Thyroid gland (tissue), 4 donors: ENCODE measurements around the gene RUNX2. TPM values are rescaled to one million over a fixed set of nuclear protein-coding genes. Genes with fewer than 3 reads are reported as not detected.

Experiments
- DNase-seq, 2 donors: peaks; one replicate each; pipeline ENCODE4 v3.0.0-alpha.2; 2019
- H3K27ac ChIP-seq, 3 donors: fragments of 200-600 bp; sonication (generic); 1 replicate in 2 of 3; 2 replicates in 1 of 3; pipeline ENCODE4 v1.5.1; 2016 to 2019; ENCODE audit warnings: mild to moderate bottlenecking in 1 of 3, moderate library complexity in 1 of 3
- H3K27me3 ChIP-seq: fragments of 200-600 bp; sonication (generic); one replicate; pipeline ENCODE4 v1.5.1; 2019
- H3K36me3 ChIP-seq, 2 donors: fragments of 200-600 bp; sonication (generic); one replicate each; pipeline ENCODE4 v1.5.1; 2016 to 2019
- H3K4me1 ChIP-seq, 2 donors: fragments of 200-600 bp; sonication (generic); one replicate each; pipeline ENCODE4 v1.5.1; 2017 to 2019
- H3K4me3 ChIP-seq, 3 donors: fragments of 200-600 bp; sonication (generic); replicated peaks in 1 of 3; 1 replicate in 2 of 3; 2 replicates in 1 of 3; pipeline ENCODE4 v1.5.1; 2016; ENCODE audit warnings: mild to moderate bottlenecking in 1 of 3
- H3K9me3 ChIP-seq: fragments of 200-600 bp; sonication (generic); one replicate; pipeline ENCODE4 v1.5.1; 2017
- CTCF ChIP-seq, 6 experiments: fragments of 200-600 bp in 3 of 6; fragments of 450-650 bp in 3 of 6; sonication (generic) in 3 of 6; IDR thresholded peaks; one replicate each; pipeline ENCODE4 v1.5.1; 2016 to 2019; ENCODE audit warnings: antibody characterized with exemption in 6 of 6, mild to moderate bottlenecking in 2 of 6, inconsistent platforms in 1 of 6, moderate library complexity in 1 of 6
- POLR2A ChIP-seq, 2 donors: fragments of 450-650 bp; IDR thresholded peaks; one replicate each; pipeline ENCODE4 v1.6.1; 2017; ENCODE audit warnings: antibody characterized with exemption in 2 of 2, mild to moderate bottlenecking in 2 of 2, moderate library complexity in 1 of 2
- WGBS, 2 donors: methylation state at CpG; one replicate each; pipeline ENCODE4 v1.1.5; 2017; 5-methylcytosine and 5-hydroxymethylcytosine counted together
- intact Hi-C: fragments of 100-400 bp; cut with DNase I; formaldehyde crosslinking; loops from one replicate; pipeline ENCODE4 v1.15.1; 2023
- total RNA-seq, 4 donors: library from RNA; depleted of rRNA; stranded (reverse); fragments of >200 nt; gene quantifications; one replicate each; pipeline ENCODE4 v1.2.3, GENCODE V29; 2016

Gene RUNX2
- total RNA-seq, 4 donors from 2014 or later = 1.6 to 4.2 (median 2.7) TPM

DNA sequence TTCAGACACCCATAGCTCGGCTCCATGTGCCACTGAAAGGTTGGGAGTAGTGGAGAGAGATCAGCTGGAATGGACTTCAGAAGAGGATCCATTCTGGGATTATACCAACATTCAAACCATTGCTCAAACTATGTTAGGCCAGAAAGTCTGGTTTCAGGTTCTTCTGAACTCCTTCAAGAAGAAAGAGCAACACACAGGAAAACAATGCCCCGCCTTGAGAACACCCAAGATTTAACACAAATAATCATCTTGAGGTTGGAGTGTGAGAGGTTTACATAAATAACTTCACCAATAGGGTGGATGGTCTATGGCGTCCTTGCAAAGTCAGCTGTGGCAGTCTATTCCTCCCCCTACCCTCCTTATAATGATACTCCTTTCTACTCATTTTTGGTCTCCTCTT lies 261.2 kb downstream of the RUNX2 start:
- 93 to 97% methylated on average over 3 of the region's 3 CpGs for WGBS, 2 donors
- no peaks in the 10 kb centered on the region for H3K27me3 ChIP-seq
- intact Hi-C loops = no loop called here
- no peaks in the 10 kb centered on the region for H3K4me1 ChIP-seq
- TF ChIP-seq POLR2A (IDR thresholded peaks at IDR 0.05) = no peak
- TF ChIP-seq CTCF (IDR thresholded peaks at IDR 0.05) = no peak
- H3K9me3 ChIP-seq = no peaks in the 10 kb centered on the region
- no peaks in the 10 kb centered on the region for H3K36me3 ChIP-seq
- no peak overlapping the region for H3K4me3 ChIP-seq
- DNase-seq = no peak
- H3K27ac ChIP-seq = no peak overlapping the region

DNA sequence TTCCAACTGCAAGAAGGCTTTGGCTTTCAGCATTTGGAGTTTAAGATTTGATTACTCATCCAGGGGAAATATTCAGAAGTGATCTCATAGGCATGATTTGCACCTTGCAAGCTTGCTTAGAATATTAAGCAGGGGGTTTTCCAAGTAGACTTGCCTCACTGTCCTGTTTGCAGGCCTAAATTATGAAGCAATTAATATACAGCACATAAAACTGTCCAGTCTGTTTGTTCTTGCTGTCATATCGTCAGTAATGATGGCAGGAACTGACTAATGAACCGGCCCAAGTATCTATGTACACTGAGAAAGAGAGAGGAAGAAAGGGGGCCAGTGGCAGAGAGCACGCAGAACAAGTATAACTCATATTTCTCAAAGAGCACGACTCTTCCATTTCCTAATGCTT lies 262.1 kb downstream of the RUNX2 start:
- Histone ChIP-seq H3K27ac (no peak overlapping the region), H3K4me1 (no peaks in the 10 kb centered on the region), H3K4me3 (no peak overlapping the region), H3K27me3 (no peaks in the 10 kb centered on the region), H3K9me3 (no peaks in the 10 kb centered on the region), H3K36me3 (no peaks in the 10 kb centered on the region)
- intact Hi-C loops = no loop called here
- TF ChIP-seq CTCF (IDR thresholded peaks at IDR 0.05) = no peak
- no peak for TF ChIP-seq POLR2A (IDR thresholded peaks at IDR 0.05)
- WGBS, 2 donors = 57 to 73% methylated on average over 4 of the region's 4 CpGs
- no peak for DNase-seq

- TF ChIP-seq POLR2A (IDR thresholded peaks at IDR 0.05) (no peak), CTCF (IDR thresholded peaks at IDR 0.05) (no peak)
- no peaks in the 10 kb centered on the region for H3K27me3 ChIP-seq
- intact Hi-C loops = no loop called here
- H3K9me3 ChIP-seq = no peaks in the 10 kb centered on the region
- H3K36me3 ChIP-seq = no peaks in the 10 kb centered on the region
- H3K4me1 ChIP-seq = no peaks in the 10 kb centered on the region
- DNase-seq = no peak
- no peak overlapping the region for H3K27ac ChIP-seq
- no peak overlapping the region for H3K4me3 ChIP-seq
- 76 to 77% methylated on average over 7 of the region's 7 CpGs for WGBS, 2 donors
These were observed 262.6 kb downstream of the RUNX2 start for GRCh38 chr6:45590696-45591184.

- intact Hi-C loops = no loop called here
- 85 to 89% methylated on average over 1 of the region's 1 CpG for WGBS, 2 donors
These were observed 263.2 kb downstream of the RUNX2 start for GRCh38 chr6:45591306-45591705.

GRCh38 chr6:45591890-45592289 lies 263.8 kb downstream of the RUNX2 start:
- H3K27ac ChIP-seq = no peak overlapping the region

More at GRCh38 chr6:45591306-45591705, 263.2 kb downstream of the RUNX2 start:
- H3K9me3 ChIP-seq = no peaks in the 10 kb centered on the region
- H3K4me3 ChIP-seq = no peak overlapping the region
- no peak for DNase-seq
- H3K27ac ChIP-seq = no peak overlapping the region
- H3K4me1 ChIP-seq = no peaks in the 10 kb centered on the region
- TF ChIP-seq POLR2A (IDR thresholded peaks at IDR 0.05) = no peak
- TF ChIP-seq CTCF (IDR thresholded peaks at IDR 0.05) = no peak
- H3K36me3 ChIP-seq = no peaks in the 10 kb centered on the region
- H3K27me3 ChIP-seq = no peaks in the 10 kb centered on the region

More at GRCh38 chr6:45591890-45592289, 263.8 kb downstream of the RUNX2 start:
- no peak for DNase-seq
- intact Hi-C loops = no loop called here
- Histone ChIP-seq H3K27me3 (no peaks in the 10 kb centered on the region), H3K4me3 (no peak overlapping the region), H3K4me1 (no peaks in the 10 kb centered on the region), H3K9me3 (no peaks in the 10 kb centered on the region), H3K36me3 (no peaks in the 10 kb centered on the region)
- TF ChIP-seq POLR2A (IDR thresholded peaks at IDR 0.05) = no peak
- TF ChIP-seq CTCF (IDR thresholded peaks at IDR 0.05) = no peak
- 86 to 90% methylated on average over 5 of the region's 5 CpGs for WGBS, 2 donors
